ENCODE results near the gene KRT79.

Gene KRT79

GRCh38 chr12:52836042-52836466, 1.9 kb upstream of the KRT79 start:
- DNase-seq (ENCODE audit: insufficient read length, low spot score): no peak
- no peak for TF ChIP-seq POLR2A (IDR thresholded peaks at IDR 0.05; ENCODE audit: low read depth, low read length)
- TF ChIP-seq PAX5 (IDR thresholded peaks at IDR 0.05; ENCODE audit: insufficient read depth, low read length, severe bottlenecking): no peak
- TF ChIP-seq POLR2AphosphoS5 (IDR thresholded peaks at IDR 0.05; ENCODE audit: low read depth, low read length): no peak
- no peak for TF ChIP-seq POU2F2 (IDR thresholded peaks at IDR 0.05; ENCODE audit: low read depth, low read length)
- no peak for TF ChIP-seq TAF1 (IDR thresholded peaks at IDR 0.05; ENCODE audit: low read depth, low read length)

GRCh38 chr12:52835271-52836041, 1.3 kb upstream of the KRT79 start:
- TF ChIP-seq PAX5 (IDR thresholded peaks at IDR 0.05; ENCODE audit: insufficient read depth, low read length, severe bottlenecking): no peak
- TF ChIP-seq TAF1 (IDR thresholded peaks at IDR 0.05; ENCODE audit: low read depth, low read length): no peak
- TF ChIP-seq SPI1 (IDR thresholded peaks at IDR 0.05; ENCODE audit: low read depth, low read length): no peak
- TF ChIP-seq POLR2AphosphoS5 (IDR thresholded peaks at IDR 0.05; ENCODE audit: low read depth, low read length): no peak
- no peak for TF ChIP-seq POU2F2 (IDR thresholded peaks at IDR 0.05; ENCODE audit: low read depth, low read length)
- no peak for TF ChIP-seq POLR2A (IDR thresholded peaks at IDR 0.05; ENCODE audit: low read depth, low read length)
- no peak for FAIRE-seq
- no peak for DNase-seq (ENCODE audit: insufficient read length, low spot score)

More at GRCh38 chr12:52836042-52836466, 1.9 kb upstream of the KRT79 start:
- no peak for FAIRE-seq

GRCh38 chr12:52834727-52835001, 553 bp upstream of the KRT79 start:
- DNase-seq (ENCODE audit: insufficient read length, low spot score) (no peak), FAIRE-seq (no peak)
- TF ChIP-seq POLR2A (IDR thresholded peaks at IDR 0.05; ENCODE audit: low read depth, low read length) (no peak), TAF1 (IDR thresholded peaks at IDR 0.05; ENCODE audit: low read depth, low read length) (no peak), POLR2AphosphoS5 (IDR thresholded peaks at IDR 0.05; ENCODE audit: low read depth, low read length) (no peak), SPI1 (IDR thresholded peaks at IDR 0.05; ENCODE audit: low read depth, low read length) (no peak), PAX5 (IDR thresholded peaks at IDR 0.05; ENCODE audit: insufficient read depth, low read length, severe bottlenecking) (no peak)

- no peak for FAIRE-seq
Observed at GRCh38 chr12:52832985-52833905, 866 bp downstream of the KRT79 start.

GRCh38 chr12:52832451-52832850, 1.7 kb downstream of the KRT79 start:
- DNase-seq (ENCODE audit: insufficient read length, low spot score) (no peak), FAIRE-seq (no peak)
- TF ChIP-seq TAF1 (IDR thresholded peaks at IDR 0.05; ENCODE audit: low read depth, low read length): no peak
- TF ChIP-seq POLR2A (IDR thresholded peaks at IDR 0.05; ENCODE audit: low read depth, low read length): no peak
- no peak for TF ChIP-seq POLR2AphosphoS5 (IDR thresholded peaks at IDR 0.05; ENCODE audit: low read depth, low read length)
- TF ChIP-seq POU2F2 (IDR thresholded peaks at IDR 0.05; ENCODE audit: low read depth, low read length): no peak
- TF ChIP-seq SPI1 (IDR thresholded peaks at IDR 0.05; ENCODE audit: low read depth, low read length): no peak
- TF ChIP-seq PAX5 (IDR thresholded peaks at IDR 0.05; ENCODE audit: insufficient read depth, low read length, severe bottlenecking): no peak

More at GRCh38 chr12:52832985-52833905, 866 bp downstream of the KRT79 start:
- no peak for TF ChIP-seq PAX5 (IDR thresholded peaks at IDR 0.05; ENCODE audit: insufficient read depth, low read length, severe bottlenecking)
- no peak for TF ChIP-seq POU2F2 (IDR thresholded peaks at IDR 0.05; ENCODE audit: low read depth, low read length)
- no peak for TF ChIP-seq TAF1 (IDR thresholded peaks at IDR 0.05; ENCODE audit: low read depth, low read length)
- TF ChIP-seq SPI1 (IDR thresholded peaks at IDR 0.05; ENCODE audit: low read depth, low read length): no peak
- TF ChIP-seq POLR2AphosphoS5 (IDR thresholded peaks at IDR 0.05; ENCODE audit: low read depth, low read length): no peak
- TF ChIP-seq POLR2A (IDR thresholded peaks at IDR 0.05; ENCODE audit: low read depth, low read length): no peak
- no peak for DNase-seq (ENCODE audit: insufficient read length, low spot score)

GRCh38 chr12:52831251-52831650, 2.9 kb downstream of the KRT79 start:
- TF ChIP-seq PAX5 (IDR thresholded peaks at IDR 0.05; ENCODE audit: insufficient read depth, low read length, severe bottlenecking) (no peak), POU2F2 (IDR thresholded peaks at IDR 0.05; ENCODE audit: low read depth, low read length) (no peak), SPI1 (IDR thresholded peaks at IDR 0.05; ENCODE audit: low read depth, low read length) (no peak), TAF1 (IDR thresholded peaks at IDR 0.05; ENCODE audit: low read depth, low read length) (no peak), POLR2AphosphoS5 (IDR thresholded peaks at IDR 0.05; ENCODE audit: low read depth, low read length) (no peak), POLR2A (IDR thresholded peaks at IDR 0.05; ENCODE audit: low read depth, low read length) (no peak)
- FAIRE-seq (no peak), DNase-seq (ENCODE audit: insufficient read length, low spot score) (no peak)

- TF ChIP-seq POLR2A (IDR thresholded peaks at IDR 0.05; ENCODE audit: low read depth, low read length): no peak
- no peak for DNase-seq (ENCODE audit: insufficient read length, low spot score)
- FAIRE-seq: no peak
Observed at GRCh38 chr12:52829986-52830770, 3.9 kb downstream of the KRT79 start.

GRCh38 chr12:52828591-52829021, 5.5 kb downstream of the KRT79 start:
- no peak for TF ChIP-seq TAF1 (IDR thresholded peaks at IDR 0.05; ENCODE audit: low read depth, low read length)
- no peak for TF ChIP-seq POU2F2 (IDR thresholded peaks at IDR 0.05; ENCODE audit: low read depth, low read length)
- no peak for TF ChIP-seq SPI1 (IDR thresholded peaks at IDR 0.05; ENCODE audit: low read depth, low read length)
- no peak for TF ChIP-seq PAX5 (IDR thresholded peaks at IDR 0.05; ENCODE audit: insufficient read depth, low read length, severe bottlenecking)
- no peak for TF ChIP-seq POLR2AphosphoS5 (IDR thresholded peaks at IDR 0.05; ENCODE audit: low read depth, low read length)
- TF ChIP-seq POLR2A (IDR thresholded peaks at IDR 0.05; ENCODE audit: low read depth, low read length): no peak
- FAIRE-seq (no peak), DNase-seq (ENCODE audit: insufficient read length, low spot score) (no peak)

GRCh38 chr12:52828156-52828555, 6.0 kb downstream of the KRT79 start:
- no peak for DNase-seq (ENCODE audit: insufficient read length, low spot score)
- TF ChIP-seq POLR2A (IDR thresholded peaks at IDR 0.05; ENCODE audit: low read depth, low read length) (no peak), TAF1 (IDR thresholded peaks at IDR 0.05; ENCODE audit: low read depth, low read length) (no peak), SPI1 (IDR thresholded peaks at IDR 0.05; ENCODE audit: low read depth, low read length) (no peak), POLR2AphosphoS5 (IDR thresholded peaks at IDR 0.05; ENCODE audit: low read depth, low read length) (no peak), POU2F2 (IDR thresholded peaks at IDR 0.05; ENCODE audit: low read depth, low read length) (no peak), PAX5 (IDR thresholded peaks at IDR 0.05; ENCODE audit: insufficient read depth, low read length, severe bottlenecking) (no peak)
- FAIRE-seq: no peak

All from GM12891 (cell line).